ENCODE data around the gene EIF2D. TPM values are rescaled to one million over a fixed set of nuclear protein-coding genes. Genes with fewer than 3 reads are reported as not detected.

EIF2D gene
- total and polyA plus RNA-seq, 9 of the 15 experiments (the other 6 are each of a cell fraction or from before 2014, with no cell fraction given): 81.1 to 138 (median 93.9) TPM

- TF ChIP-seq TEAD4 (IDR thresholded peaks at IDR 0.05; ENCODE audit: low read length) (peak; percentile 6; the same call in 1 of the 2 replicates), TEAD4 (CRISPR knock-in tag; IDR thresholded peaks at IDR 0.05; ENCODE audit: borderline replicate concordance) (no peak), MAZ (CRISPR knock-in tag; conservative IDR thresholded peaks at IDR 0.05 in 1 of 2, IDR thresholded peaks at IDR 0.05 in 1 of 2) (0 out of 4 replicates have a peak, but pooled peaks of 1 of the 2 experiments have one; percentile 47), ZNF175 (CRISPR knock-in tag; IDR thresholded peaks at IDR 0.05; ENCODE audit: low read depth) (peak; percentile 95), ZNF395 (CRISPR knock-in tag; IDR thresholded peaks at IDR 0.05) (peak; percentile 82; the same call in 1 of the 2 replicates), TAF7 (tag; IDR thresholded peaks at IDR 0.05) (no peak), ZNF354B (CRISPR knock-in tag; IDR thresholded peaks at IDR 0.05) (no peak), FOXP1 (CRISPR knock-in tag; IDR thresholded peaks at IDR 0.05) (0 out of 2 replicates have a peak, but pooled peaks have one; percentile 57), CREM (IDR thresholded peaks at IDR 0.05; ENCODE audit: low read depth) (peak; percentile 95), ERF (CRISPR knock-in tag; IDR thresholded peaks at IDR 0.05) (no peak), ZBTB40 (IDR thresholded peaks at IDR 0.05) (peak; percentile 54; the same call in 1 of the 2 replicates), ZBTB40 (CRISPR knock-in tag; IDR thresholded peaks at IDR 0.05) (no peak), NR3C1 (CRISPR knock-in tag; IDR thresholded peaks at IDR 0.05) (no peak), ZSCAN29 (IDR thresholded peaks at IDR 0.05) (no peak), TEAD1 (CRISPR knock-in tag; IDR thresholded peaks at IDR 0.05) (peak in 1 of 2 experiments; percentile 61; a peak in 1 of 4 replicates), KLF10 (CRISPR knock-in tag; IDR thresholded peaks at IDR 0.05) (no peak), DMBX1 (CRISPR knock-in tag; IDR thresholded peaks at IDR 0.05; ENCODE audit: borderline replicate concordance) (peak; percentile 26; the same call in 1 of the 2 replicates)
Observed at GRCh38 chr1:206579747-206580437, 32.4 kb downstream of the EIF2D start (continued).
